KMS-11 (cell line): ENCODE measurements around the gene MOCS3.

Experiments used
- H2AFZ ChIP-seq: fragments of 200-600 bp; sonication (generic); 2 replicates; pipeline ENCODE4 v1.6.1; 2016; ENCODE audit warnings: antibody characterized with exemption, mixed run types, low read depth
- H3K27ac ChIP-seq: fragments of 200-600 bp; sonication (generic); 2 replicates; pipeline ENCODE4 v1.6.1; 2016; ENCODE audit warnings: mild to moderate bottlenecking, mixed run types
- H3K27me3 ChIP-seq: fragments of 200-600 bp; sonication (generic); 2 replicates; pipeline ENCODE4 v1.6.1; 2017; ENCODE audit warnings: mild to moderate bottlenecking, low read depth, mixed run types, moderate library complexity; ENCODE audit not compliant: insufficient read depth
- H3K36me3 ChIP-seq: fragments of 200-600 bp; sonication (generic); 2 replicates; pipeline ENCODE4 v1.6.1; 2017; ENCODE audit warnings: mild to moderate bottlenecking, mixed run types; ENCODE audit not compliant: insufficient read depth
- H3K4me1 ChIP-seq: fragments of 200-600 bp; sonication (generic); 2 replicates; pipeline ENCODE4 v1.6.1; 2016; ENCODE audit warnings: mild to moderate bottlenecking, low read depth, mixed run types; ENCODE audit not compliant: poor library complexity, severe bottlenecking
- H3K4me2 ChIP-seq: fragments of 200-600 bp; sonication (generic); 2 replicates; pipeline ENCODE4 v1.7.0; 2016; ENCODE audit warnings: mild to moderate bottlenecking, mixed run types
- H3K4me3 ChIP-seq: fragments of 200-600 bp; sonication (generic); IDR thresholded peaks from 2 replicates; pipeline ENCODE4 v1.6.1; 2017; ENCODE audit warnings: low read depth, low read length, mixed read lengths; ENCODE audit not compliant: insufficient read depth
- H3K79me2 ChIP-seq: fragments of 200-600 bp; sonication (generic); 2 replicates; pipeline ENCODE4 v1.6.1; 2016; ENCODE audit warnings: low read depth, mixed run types; ENCODE audit not compliant: insufficient read depth
- H3K9ac ChIP-seq: fragments of 200-600 bp; sonication (generic); 2 replicates; pipeline ENCODE4 v1.6.1; 2016; ENCODE audit warnings: mild to moderate bottlenecking, mixed run types
- H4K20me1 ChIP-seq: fragments of 200-600 bp; sonication (generic); 2 replicates; pipeline ENCODE4 v1.6.1; 2016; ENCODE audit warnings: mild to moderate bottlenecking, mixed run types; ENCODE audit not compliant: insufficient read depth
- TF ChIP-seq, protein P1 (sequence below): fragments of 200-600 bp; sonication (generic); conservative IDR thresholded peaks from 2 replicates; pipeline ENCODE4 v1.6.1; 2017; ENCODE audit warnings: low read depth, mild to moderate bottlenecking, antibody characterized with exemption, low read length, moderate library complexity, mixed read lengths

MOCS3 gene

DNA sequence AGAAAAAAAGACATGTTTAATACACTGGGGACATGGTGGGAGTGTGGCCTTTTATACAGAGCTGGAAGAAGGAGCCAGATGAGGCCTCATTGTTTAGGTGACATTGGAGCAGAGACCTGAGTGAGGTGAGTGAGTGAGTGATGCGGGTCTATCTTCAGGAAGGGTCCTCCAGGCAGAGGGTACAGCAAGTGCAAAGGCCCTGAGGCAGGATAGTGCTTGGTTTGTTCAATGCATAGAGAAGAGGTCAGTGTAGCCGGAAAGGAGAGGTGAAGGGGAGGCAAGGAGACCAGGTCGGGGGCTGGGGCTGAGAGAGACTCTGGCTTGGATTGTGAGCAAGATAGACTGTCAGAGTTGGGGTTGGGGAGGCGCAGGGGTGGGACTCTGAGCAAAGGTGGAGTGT, 40.7 kb downstream of the MOCS3 start:
- Histone ChIP-seq H3K27ac (no peak overlapping the region), H3K4me3 (no peak overlapping the region), H3K79me2 (no peaks in the 10 kb centered on the region), H3K27me3 (no peaks in the 10 kb centered on the region), H3K9ac (no peak overlapping the region), H3K36me3 (no peaks in the 10 kb centered on the region), H2AFZ (no peak overlapping the region), H3K4me2 (no peak overlapping the region), H4K20me1 (no peaks in the 10 kb centered on the region), H3K4me1 (no peaks in the 10 kb centered on the region)
- TF ChIP-seq, protein P1, sequence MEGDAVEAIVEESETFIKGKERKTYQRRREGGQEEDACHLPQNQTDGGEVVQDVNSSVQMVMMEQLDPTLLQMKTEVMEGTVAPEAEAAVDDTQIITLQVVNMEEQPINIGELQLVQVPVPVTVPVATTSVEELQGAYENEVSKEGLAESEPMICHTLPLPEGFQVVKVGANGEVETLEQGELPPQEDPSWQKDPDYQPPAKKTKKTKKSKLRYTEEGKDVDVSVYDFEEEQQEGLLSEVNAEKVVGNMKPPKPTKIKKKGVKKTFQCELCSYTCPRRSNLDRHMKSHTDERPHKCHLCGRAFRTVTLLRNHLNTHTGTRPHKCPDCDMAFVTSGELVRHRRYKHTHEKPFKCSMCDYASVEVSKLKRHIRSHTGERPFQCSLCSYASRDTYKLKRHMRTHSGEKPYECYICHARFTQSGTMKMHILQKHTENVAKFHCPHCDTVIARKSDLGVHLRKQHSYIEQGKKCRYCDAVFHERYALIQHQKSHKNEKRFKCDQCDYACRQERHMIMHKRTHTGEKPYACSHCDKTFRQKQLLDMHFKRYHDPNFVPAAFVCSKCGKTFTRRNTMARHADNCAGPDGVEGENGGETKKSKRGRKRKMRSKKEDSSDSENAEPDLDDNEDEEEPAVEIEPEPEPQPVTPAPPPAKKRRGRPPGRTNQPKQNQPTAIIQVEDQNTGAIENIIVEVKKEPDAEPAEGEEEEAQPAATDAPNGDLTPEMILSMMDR: no peak

DNA sequence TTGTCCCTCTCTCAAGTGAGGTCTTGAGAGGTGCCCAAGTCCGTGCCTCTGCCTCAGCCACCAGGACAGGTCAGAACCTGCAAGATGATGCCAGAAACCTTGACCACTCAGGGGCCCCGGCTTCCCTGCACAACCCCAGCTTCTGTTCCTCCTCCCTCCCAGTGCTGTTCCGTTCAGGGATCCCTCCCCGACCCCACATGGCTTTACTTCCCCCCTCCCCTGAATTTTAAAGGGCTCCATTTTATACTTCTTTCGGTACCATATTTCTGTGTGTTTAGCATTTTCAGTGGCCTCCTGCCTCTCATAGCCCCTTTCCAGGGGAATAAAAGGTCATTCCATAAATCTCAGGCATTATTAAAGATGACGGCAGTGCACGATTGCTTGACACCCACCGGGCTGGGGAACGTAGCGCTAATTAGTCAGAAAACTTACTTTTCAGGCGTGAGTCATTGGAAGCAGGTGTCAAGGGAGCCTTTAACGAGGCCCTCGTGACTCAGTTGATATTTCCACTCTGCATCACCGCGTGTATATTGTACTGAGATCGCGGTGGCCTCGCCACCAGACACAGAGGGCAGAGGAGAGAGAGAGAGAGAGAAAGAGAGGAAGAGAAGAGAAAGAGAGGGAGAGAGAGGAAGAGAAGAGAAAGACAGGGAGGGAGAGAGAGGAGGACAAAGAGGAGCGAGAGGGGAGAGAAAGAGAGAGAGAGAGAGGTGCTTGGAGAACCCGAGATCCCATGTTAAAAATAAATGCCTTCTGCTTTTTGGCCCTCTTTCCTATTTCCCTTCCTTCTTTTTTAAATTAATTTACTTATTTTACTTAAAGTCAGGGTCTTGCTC, 43.0 kb downstream of the MOCS3 start:
- no peak overlapping the region for H3K27ac ChIP-seq
- TF ChIP-seq, protein P1: no peak

DNA sequence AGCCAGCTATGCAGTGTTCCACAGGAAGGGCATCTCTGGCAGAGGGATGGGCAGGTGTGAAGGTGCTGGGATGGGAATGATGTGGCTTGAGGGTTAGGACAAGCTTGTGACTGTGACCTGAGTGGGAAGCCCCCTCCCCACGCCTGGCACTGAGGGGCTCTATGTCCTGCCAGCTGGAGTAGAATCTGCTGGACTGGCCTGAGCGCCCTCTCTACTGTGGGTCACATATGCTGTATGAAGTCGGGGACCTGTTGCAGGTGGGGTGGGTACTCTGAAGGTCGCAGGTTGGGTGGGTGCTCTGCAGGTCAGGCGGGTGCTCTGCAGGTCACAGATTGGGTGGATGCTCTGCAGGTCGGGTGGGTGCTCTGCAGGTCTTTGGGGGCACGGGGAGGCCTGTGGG, 44.0 kb downstream of the MOCS3 start:
- H3K27ac ChIP-seq: no peak overlapping the region
- no peaks in the 10 kb centered on the region for H3K4me1 ChIP-seq

More for the DNA sequence above, 43.0 kb downstream of the MOCS3 start:
- H3K9ac ChIP-seq: no peak overlapping the region
- H3K27me3 ChIP-seq: no peaks in the 10 kb centered on the region
- no peak overlapping the region for H2AFZ ChIP-seq
- H4K20me1 ChIP-seq: no peaks in the 10 kb centered on the region
- no peaks in the 10 kb centered on the region for H3K36me3 ChIP-seq
- no peaks in the 10 kb centered on the region for H3K79me2 ChIP-seq
- H3K4me3 ChIP-seq: no peak overlapping the region
- no peak overlapping the region for H3K4me2 ChIP-seq
- H3K4me1 ChIP-seq: no peaks in the 10 kb centered on the region

DNA sequence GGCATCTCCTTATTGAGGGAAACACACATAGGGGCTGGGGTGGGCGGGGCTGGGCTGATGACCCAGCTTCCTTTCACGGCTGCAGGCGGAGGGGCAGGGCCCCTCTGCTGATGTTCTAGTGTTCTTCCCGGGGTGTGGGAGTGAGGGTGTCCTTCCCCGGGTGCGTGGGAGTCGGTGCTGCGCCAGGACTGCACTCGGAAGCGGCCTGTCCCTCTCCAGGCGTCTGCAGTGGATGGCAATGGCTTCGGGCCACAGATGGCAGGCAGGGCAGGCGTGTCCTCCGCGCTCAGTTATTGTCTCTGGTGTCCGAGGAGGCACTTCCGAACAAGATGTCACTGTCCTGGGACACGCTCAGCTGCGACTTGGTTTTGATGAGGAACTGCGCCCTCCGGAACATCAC, 45.1 kb downstream of the MOCS3 start:
- no peaks in the 10 kb centered on the region for H4K20me1 ChIP-seq
- no peaks in the 10 kb centered on the region for H3K36me3 ChIP-seq

More for the DNA sequence above, 44.0 kb downstream of the MOCS3 start:
- H2AFZ ChIP-seq: no peak overlapping the region
- no peaks in the 10 kb centered on the region for H4K20me1 ChIP-seq
- no peaks in the 10 kb centered on the region for H3K27me3 ChIP-seq
- H3K9ac ChIP-seq: no peak overlapping the region
- no peaks in the 10 kb centered on the region for H3K36me3 ChIP-seq
- no peak overlapping the region for H3K4me3 ChIP-seq
- no peaks in the 10 kb centered on the region for H3K79me2 ChIP-seq
- TF ChIP-seq, protein P1: no peak
- H3K4me2 ChIP-seq: no peak overlapping the region

More for the DNA sequence above, 45.1 kb downstream of the MOCS3 start:
- no peak overlapping the region for H3K4me2 ChIP-seq
- no peak overlapping the region for H3K4me3 ChIP-seq
- no peak overlapping the region for H3K9ac ChIP-seq
- H3K27me3 ChIP-seq: no peaks in the 10 kb centered on the region
- TF ChIP-seq, protein P1: no peak
- H3K27ac ChIP-seq: no peak overlapping the region
- H3K4me1 ChIP-seq: no peaks in the 10 kb centered on the region
- H2AFZ ChIP-seq: no peak overlapping the region
- H3K79me2 ChIP-seq: no peaks in the 10 kb centered on the region
